Stimulated activated CD4-positive, alpha-beta T cell treated with anti-CD3 and anti-CD28 coated beads, Interleukin-2, amount 100 ng/mL, for 4 hours (primary cell): Measurements from ENCODE around the gene CDKN2B.
"Not testable (repeated sequence)": the region's sequence is repeated elsewhere in the genome, so short reads cannot be mapped to it uniquely, and the experiment has no call there.

Experiments
- DNase-seq: peaks from one replicate; pipeline ENCODE4 v3.0.0-alpha.2; 2020; ENCODE audit warnings: low read depth

CDKN2B gene

GRCh38 chr9:21969011-21969940 is 39.8 kb downstream of the CDKN2B start:
- no peak for DNase-seq

- DNase-seq, result no peak
These were observed 40.6 kb downstream of the CDKN2B start for GRCh38 chr9:21968331-21969010.

GRCh38 chr9:21967702-21968101 is 41.4 kb downstream of the CDKN2B start:
- DNase-seq, result no peak

- DNase-seq, result no peak
These were observed 41.9 kb downstream of the CDKN2B start for GRCh38 chr9:21967169-21967568.

DNA sequence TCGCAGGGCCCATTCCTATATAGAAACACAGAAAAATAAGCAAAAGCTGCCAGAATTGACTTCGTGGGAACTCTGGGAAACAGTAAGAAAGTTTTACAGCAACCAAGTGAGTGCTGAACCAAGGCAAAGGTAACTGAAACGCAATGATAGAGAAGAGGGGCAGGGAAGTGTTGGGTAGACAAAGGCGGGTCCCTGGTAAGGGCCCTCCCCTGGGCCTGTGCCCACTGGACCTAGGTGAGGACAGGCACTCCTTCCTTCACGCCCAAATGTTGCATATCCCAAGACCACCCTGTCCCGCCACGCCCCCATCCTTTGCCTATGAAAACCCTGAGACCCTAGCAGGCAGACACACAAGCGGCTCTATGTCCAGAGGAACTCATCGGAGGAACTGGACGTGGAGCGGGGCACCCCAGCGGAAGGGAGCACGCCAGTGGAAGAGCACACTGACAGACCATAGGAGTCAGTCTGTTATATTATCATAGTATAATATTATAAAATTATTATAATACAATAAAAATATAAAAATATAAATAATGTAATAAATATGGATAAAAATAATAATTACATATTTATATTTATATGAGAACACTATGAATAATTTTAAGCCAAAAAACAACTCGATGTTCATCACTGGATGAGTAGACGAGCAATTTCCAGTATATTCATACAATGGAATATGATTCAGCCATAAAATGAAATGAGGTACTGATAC is 42.8 kb downstream of the CDKN2B start:
- DNase-seq, result no peak

- DNase-seq, result no peak
These were observed 43.6 kb downstream of the CDKN2B start for GRCh38 chr9:21965401-21965951.

DNA sequence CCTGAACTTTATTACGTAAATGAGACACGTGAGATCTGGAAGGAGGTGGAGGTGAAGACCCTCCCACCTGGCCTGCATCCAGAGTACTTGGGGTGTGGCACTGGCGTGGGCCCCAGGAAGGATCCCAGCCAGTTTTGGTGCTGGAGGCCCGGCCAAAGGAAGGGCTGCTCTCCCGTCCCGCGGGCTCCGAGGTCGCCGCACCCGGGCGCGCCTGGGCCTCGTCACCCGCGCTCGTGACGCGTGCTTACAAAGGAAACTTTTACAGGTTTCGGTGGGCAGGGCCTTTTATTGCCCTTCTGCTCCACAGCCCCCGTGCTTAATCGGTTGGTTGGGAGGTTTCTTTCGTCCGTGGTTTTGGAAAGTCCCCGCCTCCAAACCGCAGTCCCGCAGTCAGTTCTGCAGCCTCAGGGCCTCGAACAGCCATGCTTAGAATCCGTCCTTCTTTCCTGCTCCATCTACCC is 44.1 kb downstream of the CDKN2B start:
- DNase-seq, result peak; percentile 50

DNA sequence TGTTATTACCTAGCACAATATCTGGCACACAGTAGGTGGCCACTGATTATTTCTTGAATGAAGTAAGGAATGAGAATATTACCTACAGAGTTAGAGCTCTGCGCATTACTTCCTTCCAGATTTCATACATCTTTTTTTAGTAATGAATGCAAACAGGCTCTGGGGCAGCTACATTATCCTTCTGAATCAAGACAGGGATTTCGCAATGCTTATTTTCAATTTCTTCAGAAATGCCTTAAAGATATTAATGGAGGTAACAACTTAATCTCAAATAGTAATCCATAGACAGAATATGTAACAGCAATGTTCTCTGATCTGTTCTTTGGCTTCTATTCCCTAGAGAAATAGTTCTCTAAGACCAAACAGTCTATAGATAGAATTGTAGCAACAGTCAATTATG is 47.5 kb downstream of the CDKN2B start:
- no peak for DNase-seq

- DNase-seq, result not testable (repeated sequence)
These were observed 49.8 kb downstream of the CDKN2B start for GRCh38 chr9:21959268-21959667.

DNA sequence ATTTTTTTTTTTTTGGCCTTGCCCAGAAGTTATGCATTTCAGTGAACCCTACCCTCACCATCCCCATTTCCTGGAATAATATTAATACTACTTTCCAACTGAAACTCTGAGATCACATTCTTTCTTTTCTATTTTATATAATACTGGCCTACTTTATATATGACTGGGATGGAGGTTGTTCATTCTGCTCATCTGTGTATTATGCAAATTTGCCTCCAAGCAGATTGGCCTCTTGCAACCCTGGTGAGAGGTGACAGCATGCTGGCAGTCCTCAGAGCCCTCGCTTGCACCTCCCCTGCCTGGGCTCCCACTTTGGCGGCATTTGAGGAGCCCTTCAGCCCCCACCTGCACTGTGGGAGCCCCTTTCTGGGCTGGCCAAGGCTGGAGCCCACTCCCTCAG is 50.3 kb downstream of the CDKN2B start:
- no peak for DNase-seq
